Spinal cord (tissue), 10 donors: Measurements from ENCODE around the gene MMEL1. TPM values are rescaled to one million over a fixed set of nuclear protein-coding genes. Genes with fewer than 3 reads are reported as not detected.

Source experiments
- DNase-seq, 6 donors: peaks; one replicate each; pipeline versions ENCODE4 v3.0.0 to v3.0.0-alpha.2; 2013 to 2015; ENCODE audit warnings: low spot score in 6 of 6, low read depth in 4 of 6
- H3K27ac ChIP-seq: one replicate; pipeline ENCODE4 v1.5.1; 2013; ENCODE audit warnings: low read depth, low read length, control low read depth
- H3K27me3 ChIP-seq: one replicate; pipeline ENCODE4 v1.6.1; 2013; ENCODE audit warnings: low read length; ENCODE audit not compliant: control insufficient read depth, insufficient read depth
- H3K36me3 ChIP-seq: one replicate; pipeline ENCODE4 v1.6.1; 2013; ENCODE audit warnings: low read length; ENCODE audit not compliant: control insufficient read depth, insufficient read depth
- H3K4me1 ChIP-seq: one replicate; pipeline ENCODE4 v1.6.1; 2013; ENCODE audit warnings: low read length; ENCODE audit not compliant: control insufficient read depth, insufficient read depth
- H3K4me3 ChIP-seq: one replicate; pipeline ENCODE4 v1.5.1; 2013; ENCODE audit warnings: low read depth, low read length, control low read depth
- H3K9me3 ChIP-seq: one replicate; pipeline ENCODE4 v1.6.1; 2013; ENCODE audit warnings: low read length; ENCODE audit not compliant: control insufficient read depth, insufficient read depth
- WGBS: methylation state at CpG from one replicate; pipeline ENCODE4 v1.1.5; 2013; ENCODE audit warnings: missing lambda C conversion rate; ENCODE audit not compliant: insufficient coverage; 5-methylcytosine and 5-hydroxymethylcytosine counted together
- polyA plus RNA-seq, 2 donors: library from polyadenylated mRNA; unstranded; fragments of 120-200 nt; gene quantifications; one replicate each; pipeline ENCODE4 v1.2.1, GENCODE V29; 2013; ENCODE audit not compliant: insufficient read length in 2 of 2
- total RNA-seq, 2 donors: library from RNA; depleted of rRNA in 1 of 2; stranded (reverse); fragments of 120-200 nt in 1 of 2; fragments of >200 nt in 1 of 2; gene quantifications; one replicate each; pipeline versions ENCODE4 v1.2.3 to v1.2.4, GENCODE V29; 2013 to 2014
- donor health status: healthy.

MMEL1 gene
- total and polyA plus RNA-seq, 4 donors, result 2.3 to 3.9 (median 2.6) TPM

GRCh38 chr1:2636733-2637132 is 3.9 kb upstream of the MMEL1 start:
- no peaks in the 10 kb centered on the region for H3K27me3 ChIP-seq
- peaks cover 19% of the 10 kb centered on the region for H3K36me3 ChIP-seq
- WGBS, result 92% methylated on average over 7 of the region's 7 CpGs
- no peak for DNase-seq
- H3K4me1 ChIP-seq, result peaks cover 31% of the 10 kb centered on the region
- H3K9me3 ChIP-seq, result peaks cover 5% of the 10 kb centered on the region
- H3K27ac ChIP-seq, result no peak overlapping the region
- H3K4me3 ChIP-seq, result no peak overlapping the region

- Histone ChIP-seq H3K4me3 (no peak overlapping the region), H3K27me3 (no peaks in the 10 kb centered on the region)
- 84% methylated on average over 10 of the region's 10 CpGs for WGBS
Observed at GRCh38 chr1:2635361-2636010, 2.7 kb upstream of the MMEL1 start.

GRCh38 chr1:2633936-2634491 is 1.2 kb upstream of the MMEL1 start:
- H3K27ac ChIP-seq, result no peak overlapping the region
- H3K36me3 ChIP-seq, result no peaks in the 10 kb centered on the region
- peak in 1 of 6 donors; percentile 28 for DNase-seq
- peaks cover 5% of the 10 kb centered on the region for H3K9me3 ChIP-seq
- no peak overlapping the region for H3K4me3 ChIP-seq
- peaks cover 29% of the 10 kb centered on the region for H3K4me1 ChIP-seq
- WGBS, result 59% methylated on average over 8 of the region's 8 CpGs
- H3K27me3 ChIP-seq, result peaks cover 12% of the 10 kb centered on the region

More at GRCh38 chr1:2635361-2636010, 2.7 kb upstream of the MMEL1 start:
- no peak for DNase-seq
- peaks cover 5% of the 10 kb centered on the region for H3K9me3 ChIP-seq
- H3K4me1 ChIP-seq, result peaks cover 26% of the 10 kb centered on the region
- H3K27ac ChIP-seq, result no peak overlapping the region
- H3K36me3 ChIP-seq, result peaks cover 11% of the 10 kb centered on the region

GRCh38 chr1:2633366-2633935 is 635 bp upstream of the MMEL1 start:
- Histone ChIP-seq H3K4me1 (peaks cover 29% of the 10 kb centered on the region), H3K4me3 (no peak overlapping the region), H3K27ac (no peak overlapping the region), H3K27me3 (peaks cover 16% of the 10 kb centered on the region), H3K9me3 (peaks cover 5% of the 10 kb centered on the region), H3K36me3 (no peaks in the 10 kb centered on the region)
- DNase-seq, result no peak
- 76% methylated on average over 12 of the region's 12 CpGs for WGBS

- H3K27me3 ChIP-seq, result peaks cover 30% of the 10 kb centered on the region
- H3K36me3 ChIP-seq, result no peaks in the 10 kb centered on the region
- H3K9me3 ChIP-seq, result peaks cover 4% of the 10 kb centered on the region
- no peak overlapping the region for H3K27ac ChIP-seq
- H3K4me3 ChIP-seq, result no peak overlapping the region
- DNase-seq, result no peak
- 60% methylated on average over 3 of the region's 8 CpGs for WGBS
- H3K4me1 ChIP-seq, result peaks cover 29% of the 10 kb centered on the region
Observed at GRCh38 chr1:2632051-2632430, 775 bp downstream of the MMEL1 start.

- H3K4me1 ChIP-seq, result peaks cover 29% of the 10 kb centered on the region
- H3K4me3 ChIP-seq, result no peak overlapping the region
- no peak for DNase-seq
- peaks cover 34% of the 10 kb centered on the region for H3K27me3 ChIP-seq
- H3K36me3 ChIP-seq, result no peaks in the 10 kb centered on the region
- 82% methylated on average over 24 of the region's 24 CpGs for WGBS
- no peaks in the 10 kb centered on the region for H3K9me3 ChIP-seq
- H3K27ac ChIP-seq, result no peak overlapping the region
Observed at GRCh38 chr1:2631136-2632050, 1.4 kb downstream of the MMEL1 start.

GRCh38 chr1:2630498-2631135 is 2.2 kb downstream of the MMEL1 start:
- Histone ChIP-seq H3K27me3 (peaks cover 38% of the 10 kb centered on the region), H3K36me3 (no peaks in the 10 kb centered on the region), H3K27ac (no peak overlapping the region), H3K4me3 (no peak overlapping the region), H3K9me3 (no peaks in the 10 kb centered on the region), H3K4me1 (peaks cover 29% of the 10 kb centered on the region)
- WGBS, result 95% methylated on average over 35 of the region's 35 CpGs
- no peak for DNase-seq

- no peaks in the 10 kb centered on the region for H3K9me3 ChIP-seq
- 85% methylated on average over 23 of the region's 23 CpGs for WGBS
- H3K27me3 ChIP-seq, result peaks cover 38% of the 10 kb centered on the region
- H3K4me1 ChIP-seq, result peaks cover 29% of the 10 kb centered on the region
- H3K36me3 ChIP-seq, result no peaks in the 10 kb centered on the region
- no peak overlapping the region for H3K27ac ChIP-seq
- H3K4me3 ChIP-seq, result no peak overlapping the region
- DNase-seq, result no peak
Observed at GRCh38 chr1:2629627-2630497, 3.0 kb downstream of the MMEL1 start.
